OCI-LY3 (cell line): Measurements from ENCODE around the gene RUNX2.

Experiments used
- CTCF ChIP-seq: fragments of 200-600, 300-600 bp; sonication (generic); IDR thresholded peaks from 2 replicates; pipeline ENCODE4 v1.5.1; 2014; ENCODE audit warnings: antibody characterized with exemption, low read length, low read depth
- EZH2phosphoT487 ChIP-seq: fragments of 200-600 bp; shearing (Covaris generic); IDR thresholded peaks from 2 replicates; pipeline ENCODE4 v1.6.1; 2018; ENCODE audit warnings: antibody characterized with exemption, mixed run types, low read depth

GRCh38 chr6:45450831-45451230, 122.7 kb downstream of the RUNX2 start:
- TF ChIP-seq CTCF (no peak), EZH2phosphoT487 (no peak)
